GM19043 (cell line): Measurements from ENCODE around the gene BRD4.
"Not testable (repeated sequence)": the region's sequence is repeated elsewhere in the genome, so short reads cannot be mapped to it uniquely, and the experiment has no call there.

Source experiments
- ATAC-seq: cut with Tn5 transposase; IDR thresholded peaks from one replicate; pipeline ENCODE4 v1.9.1; 2021; ENCODE audit warnings: low read depth; ENCODE audit not compliant: unreplicated experiment

BRD4 gene

GRCh38 chr19:15363048-15363447, 30.7 kb upstream of the BRD4 start:
- not testable (repeated sequence) for ATAC-seq

DNA sequence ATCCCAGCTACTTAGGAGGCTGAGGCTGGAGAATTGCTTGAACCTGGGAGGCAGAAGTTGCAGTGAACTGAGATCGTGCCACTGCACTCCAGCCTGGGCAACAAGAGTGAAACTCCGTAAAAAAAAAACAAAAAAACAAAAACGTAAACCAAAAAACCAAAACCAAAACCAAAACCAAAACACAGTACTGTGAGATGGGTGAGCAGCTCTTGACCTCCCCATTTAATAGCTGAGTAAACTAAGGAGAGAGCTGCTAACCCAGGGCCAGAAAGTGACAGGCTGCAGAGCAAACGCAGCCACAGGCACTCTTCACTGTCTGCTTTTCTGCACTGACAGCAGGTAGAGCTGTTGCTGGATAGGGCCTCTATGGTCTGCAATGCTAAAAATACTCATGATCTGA, 27.7 kb upstream of the BRD4 start:
- not testable (repeated sequence) for ATAC-seq

- no peak for ATAC-seq
Measured at GRCh38 chr19:15358918-15359317, 26.6 kb upstream of the BRD4 start.

DNA sequence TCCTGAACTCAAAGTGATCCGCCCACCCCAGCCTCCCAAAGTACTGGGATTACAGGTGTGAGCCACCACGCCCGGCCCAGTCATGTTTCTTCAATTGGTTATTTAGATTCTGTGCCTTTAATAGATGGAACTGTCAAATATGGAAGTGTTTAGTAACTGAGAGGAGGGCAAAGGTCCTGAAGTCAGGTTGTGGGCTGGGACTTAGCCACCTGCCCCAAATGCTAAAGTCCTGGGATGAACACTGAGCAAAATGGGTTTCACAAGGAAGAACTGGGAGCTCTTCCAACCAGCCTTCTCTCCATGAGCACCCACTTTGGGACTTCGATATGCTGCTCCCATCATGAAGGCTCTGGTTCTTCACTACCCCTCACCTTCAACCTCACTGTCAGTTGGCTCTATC, 25.6 kb upstream of the BRD4 start:
- ATAC-seq: no peak

- ATAC-seq: no peak
Measured at GRCh38 chr19:15354566-15355296, 22.4 kb upstream of the BRD4 start.

- no peak for ATAC-seq
Measured at GRCh38 chr19:15353908-15354307, 21.6 kb upstream of the BRD4 start.

- ATAC-seq: not testable (repeated sequence)
Measured at GRCh38 chr19:15352535-15352934, 20.2 kb upstream of the BRD4 start.

- ATAC-seq: not testable (repeated sequence)
Measured at GRCh38 chr19:15341328-15341727, 9.0 kb upstream of the BRD4 start.

- ATAC-seq: no peak
Measured at GRCh38 chr19:15340086-15340485, 7.7 kb upstream of the BRD4 start.

GRCh38 chr19:15337202-15337601, 4.9 kb upstream of the BRD4 start:
- ATAC-seq: no peak

DNA sequence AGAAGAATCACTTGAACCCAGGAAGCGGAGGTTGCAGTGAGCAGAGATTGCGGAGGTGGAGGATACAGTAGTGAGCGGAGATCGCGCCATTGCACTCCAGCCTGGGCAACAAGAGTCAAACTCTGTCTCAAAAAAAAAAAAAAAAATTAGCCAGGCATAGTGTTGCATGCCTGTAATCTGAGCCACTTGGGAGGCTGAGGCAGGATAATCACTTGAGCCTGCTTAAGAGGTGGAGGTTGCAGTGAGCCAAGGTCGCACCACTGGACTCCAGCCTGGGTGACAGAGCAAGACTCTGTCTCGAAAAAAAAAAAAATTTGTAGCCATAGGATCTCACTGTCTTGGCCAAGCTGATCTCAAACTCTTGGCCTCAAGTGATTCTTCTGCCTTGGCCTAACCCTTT, 3.7 kb upstream of the BRD4 start:
- not testable (repeated sequence) for ATAC-seq

DNA sequence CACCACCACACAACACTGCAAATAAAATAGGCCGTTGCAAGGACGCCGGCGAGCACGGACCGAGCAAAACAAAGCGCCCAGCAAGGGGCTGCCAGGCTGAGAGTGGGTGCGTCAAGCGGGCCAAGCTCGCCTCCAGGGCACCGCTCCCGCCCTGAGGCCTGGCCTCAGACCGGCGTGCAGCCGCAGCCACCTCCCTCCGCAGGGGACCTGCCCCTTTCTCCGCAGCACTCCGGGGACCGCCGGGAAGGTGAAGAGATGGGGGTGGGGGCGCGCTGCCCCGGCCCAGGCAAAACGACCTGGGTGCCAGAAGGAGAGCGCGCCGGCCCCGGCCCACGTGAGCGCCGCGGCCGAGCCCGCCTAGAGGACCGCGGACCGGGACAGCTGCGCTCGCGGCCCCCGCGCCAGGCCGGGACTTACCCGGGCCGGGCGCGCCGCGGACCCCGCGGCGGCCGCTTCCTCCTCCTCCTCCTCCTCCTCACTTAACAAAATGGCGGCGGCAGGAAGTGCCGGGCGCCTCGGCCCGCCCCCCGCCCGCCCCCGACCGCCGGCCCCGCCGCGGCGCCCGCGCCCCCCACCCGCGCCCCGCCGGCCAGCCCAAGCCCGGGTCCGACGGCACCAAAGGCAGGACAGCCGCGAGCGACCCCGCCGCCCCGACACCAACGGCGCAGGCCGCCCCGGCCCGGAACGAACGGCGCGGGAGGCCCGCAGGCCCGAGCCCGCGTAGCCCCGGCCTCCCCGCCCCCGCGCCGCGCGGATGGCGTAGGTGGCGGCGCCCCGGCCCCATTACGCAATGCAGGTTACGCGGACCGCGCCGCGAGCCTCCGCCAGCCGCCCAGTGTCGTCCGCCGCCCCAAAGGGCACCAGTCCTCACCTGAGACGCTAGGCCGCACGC, 674 bp downstream of the BRD4 start:
- no peak for ATAC-seq

DNA sequence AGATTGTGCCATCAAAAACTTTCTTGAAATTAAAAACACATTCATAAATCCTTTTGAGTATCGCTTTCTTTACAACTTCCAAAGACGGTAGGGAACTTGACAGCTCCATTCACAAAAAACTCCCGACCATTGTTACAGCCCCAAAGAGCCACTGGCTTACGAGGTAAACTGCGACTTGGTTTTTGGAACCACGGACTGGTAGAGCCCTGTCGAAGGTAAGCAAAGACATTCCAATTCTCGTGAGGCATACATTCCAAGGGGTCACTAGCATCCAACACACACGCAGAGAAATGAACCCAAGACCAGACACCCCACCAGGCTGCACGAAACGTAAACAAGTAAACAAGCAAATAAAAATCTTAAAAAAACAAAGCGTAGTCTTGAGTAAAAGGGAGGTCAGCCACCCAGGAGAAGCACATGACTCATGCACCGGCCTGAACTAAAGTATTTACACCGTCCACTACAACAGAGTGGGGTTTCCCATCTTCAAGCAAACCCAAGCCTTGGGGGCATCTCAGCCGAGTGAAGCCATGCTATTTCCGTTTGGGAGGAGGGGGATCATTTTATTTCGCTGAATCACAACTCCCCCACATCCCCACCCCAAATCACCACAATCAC, 1.4 kb downstream of the BRD4 start:
- no peak for ATAC-seq

DNA sequence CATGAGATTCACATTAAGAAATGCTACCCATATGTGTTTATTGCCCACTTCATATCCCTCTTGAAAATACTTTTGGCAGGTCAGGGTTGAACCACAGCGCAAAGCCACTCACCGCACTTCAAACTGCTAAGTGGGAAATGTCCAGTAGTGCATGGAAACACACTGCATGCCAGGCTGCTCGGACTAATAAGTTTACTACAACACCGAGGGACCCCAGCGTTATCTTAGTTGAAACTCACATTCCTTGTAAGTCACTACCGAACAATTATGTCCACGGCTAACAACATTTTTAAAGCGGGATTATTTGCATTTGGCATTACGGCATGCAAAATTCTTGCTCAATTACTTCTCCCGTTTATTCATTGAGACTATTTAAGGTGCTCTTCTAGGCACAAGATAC, 4.0 kb downstream of the BRD4 start:
- no peak for ATAC-seq

DNA sequence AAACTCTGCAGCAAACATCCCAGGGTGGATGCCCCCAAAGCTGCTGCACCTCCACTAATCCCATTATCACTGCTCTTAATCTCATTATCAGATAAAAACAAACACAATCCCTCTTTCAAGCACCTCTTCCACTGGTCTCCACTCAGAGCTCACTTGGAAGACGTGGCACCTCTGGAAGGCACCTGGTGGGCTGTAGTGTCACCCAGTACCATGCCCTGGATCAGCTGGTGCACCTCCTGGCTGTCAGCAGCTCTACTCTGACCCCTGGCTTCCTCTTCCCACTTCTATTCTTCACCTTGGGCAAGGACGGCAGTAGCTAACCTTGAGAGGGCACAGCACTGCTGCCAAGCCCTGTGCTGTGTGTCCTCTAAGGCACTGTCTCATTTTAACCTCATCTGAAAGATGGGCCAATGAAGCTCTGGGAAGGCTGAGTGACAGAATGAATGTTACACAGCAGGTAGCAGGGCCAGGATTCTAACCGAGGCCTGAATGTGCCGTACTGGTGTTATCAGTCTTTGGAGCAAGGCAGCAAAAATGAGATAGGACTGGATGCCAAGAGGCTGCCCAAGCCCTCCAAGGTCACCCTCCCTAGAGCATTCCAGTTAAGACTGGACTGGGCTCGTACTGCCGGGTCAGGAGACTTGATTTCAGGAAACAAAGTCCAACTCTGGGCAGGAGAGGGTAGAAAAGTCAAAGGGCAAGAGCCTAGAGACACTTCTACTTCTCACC, 7.4 kb downstream of the BRD4 start:
- no peak for ATAC-seq

DNA sequence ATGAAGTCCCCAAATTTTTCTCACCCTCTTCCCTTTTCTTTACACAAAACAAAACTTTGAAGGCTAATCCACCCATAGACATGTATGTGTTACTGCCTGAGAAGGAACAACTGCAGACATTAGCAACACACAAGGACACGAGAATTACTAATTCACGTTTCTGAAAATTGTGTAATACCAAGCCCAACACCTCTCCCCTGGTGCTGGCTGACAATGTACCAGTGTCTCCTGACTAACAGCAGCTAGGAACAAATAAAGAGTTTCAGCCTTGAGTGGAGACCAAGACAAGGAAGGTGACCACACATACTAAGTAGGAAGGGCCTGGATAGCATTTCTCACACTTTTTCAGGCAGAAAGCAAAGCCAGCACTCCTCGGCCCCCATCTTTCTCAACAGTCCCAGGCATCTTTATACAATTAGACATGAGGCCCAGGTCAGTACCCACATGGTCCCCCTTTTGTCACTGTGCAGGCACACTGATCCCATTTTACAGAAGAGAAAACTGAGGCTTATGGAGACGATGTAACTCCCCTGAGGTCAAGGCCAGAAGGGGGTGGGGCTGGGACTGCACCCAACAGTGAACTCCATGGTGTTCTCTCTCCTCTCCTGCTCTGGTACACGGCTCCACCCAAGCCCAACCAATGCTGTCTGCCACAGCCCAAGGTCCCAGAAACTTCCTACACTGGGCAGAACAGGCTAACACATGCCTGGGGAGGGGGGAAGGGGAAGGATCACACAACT, 8.7 kb downstream of the BRD4 start:
- no peak for ATAC-seq

DNA sequence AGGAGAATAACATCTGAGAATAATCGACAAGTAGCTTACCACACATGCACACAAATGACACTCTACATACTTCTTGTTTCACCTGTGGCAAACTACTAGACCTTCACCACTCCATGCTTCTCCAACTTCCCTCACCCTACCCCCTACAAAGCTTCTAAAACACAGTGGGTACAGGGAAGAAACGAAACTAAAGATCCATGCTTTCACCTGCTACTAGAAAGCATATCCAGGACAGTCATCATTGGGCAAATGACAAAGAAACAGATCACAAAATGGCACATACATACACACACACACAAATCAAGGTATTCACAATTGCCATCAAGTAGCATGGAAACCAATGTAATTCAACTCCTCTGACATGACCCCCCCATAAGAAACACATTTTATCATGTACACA, 10.6 kb downstream of the BRD4 start:
- no peak for ATAC-seq

GRCh38 chr19:15320116-15320515, 12.2 kb downstream of the BRD4 start:
- ATAC-seq: no peak

- no peak for ATAC-seq
Measured at GRCh38 chr19:15318241-15318691, 14.1 kb downstream of the BRD4 start.
